PC-9 (cell line): ENCODE measurements around the gene CPA2.

Experiments used
- EZH2 ChIP-seq: fragments of 200-600 bp; sonication (generic); IDR thresholded peaks from 2 replicates; pipeline ENCODE4 v1.8.0; 2017; ENCODE audit warnings: antibody characterized with exemption, low read depth
- TF ChIP-seq, protein P1 (sequence below): fragments of 200-600 bp; sonication (generic); conservative IDR thresholded peaks from 2 replicates; pipeline ENCODE4 v1.6.1; 2017; ENCODE audit warnings: mixed run types, antibody characterized with exemption, mild to moderate bottlenecking, moderate library complexity

- TF ChIP-seq, protein P1, sequence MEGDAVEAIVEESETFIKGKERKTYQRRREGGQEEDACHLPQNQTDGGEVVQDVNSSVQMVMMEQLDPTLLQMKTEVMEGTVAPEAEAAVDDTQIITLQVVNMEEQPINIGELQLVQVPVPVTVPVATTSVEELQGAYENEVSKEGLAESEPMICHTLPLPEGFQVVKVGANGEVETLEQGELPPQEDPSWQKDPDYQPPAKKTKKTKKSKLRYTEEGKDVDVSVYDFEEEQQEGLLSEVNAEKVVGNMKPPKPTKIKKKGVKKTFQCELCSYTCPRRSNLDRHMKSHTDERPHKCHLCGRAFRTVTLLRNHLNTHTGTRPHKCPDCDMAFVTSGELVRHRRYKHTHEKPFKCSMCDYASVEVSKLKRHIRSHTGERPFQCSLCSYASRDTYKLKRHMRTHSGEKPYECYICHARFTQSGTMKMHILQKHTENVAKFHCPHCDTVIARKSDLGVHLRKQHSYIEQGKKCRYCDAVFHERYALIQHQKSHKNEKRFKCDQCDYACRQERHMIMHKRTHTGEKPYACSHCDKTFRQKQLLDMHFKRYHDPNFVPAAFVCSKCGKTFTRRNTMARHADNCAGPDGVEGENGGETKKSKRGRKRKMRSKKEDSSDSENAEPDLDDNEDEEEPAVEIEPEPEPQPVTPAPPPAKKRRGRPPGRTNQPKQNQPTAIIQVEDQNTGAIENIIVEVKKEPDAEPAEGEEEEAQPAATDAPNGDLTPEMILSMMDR: no peak
- TF ChIP-seq EZH2: no peak
Observed at GRCh38 chr7:130228840-130229502, 37.7 kb upstream of the CPA2 start.
